ENCODE results near the gene GRM6. TPM values are rescaled to one million over a fixed set of nuclear protein-coding genes. Genes with fewer than 3 reads are reported as not detected.

Gene GRM6
- total RNA-seq, 1 donor from 2014 or later: not detected

DNA sequence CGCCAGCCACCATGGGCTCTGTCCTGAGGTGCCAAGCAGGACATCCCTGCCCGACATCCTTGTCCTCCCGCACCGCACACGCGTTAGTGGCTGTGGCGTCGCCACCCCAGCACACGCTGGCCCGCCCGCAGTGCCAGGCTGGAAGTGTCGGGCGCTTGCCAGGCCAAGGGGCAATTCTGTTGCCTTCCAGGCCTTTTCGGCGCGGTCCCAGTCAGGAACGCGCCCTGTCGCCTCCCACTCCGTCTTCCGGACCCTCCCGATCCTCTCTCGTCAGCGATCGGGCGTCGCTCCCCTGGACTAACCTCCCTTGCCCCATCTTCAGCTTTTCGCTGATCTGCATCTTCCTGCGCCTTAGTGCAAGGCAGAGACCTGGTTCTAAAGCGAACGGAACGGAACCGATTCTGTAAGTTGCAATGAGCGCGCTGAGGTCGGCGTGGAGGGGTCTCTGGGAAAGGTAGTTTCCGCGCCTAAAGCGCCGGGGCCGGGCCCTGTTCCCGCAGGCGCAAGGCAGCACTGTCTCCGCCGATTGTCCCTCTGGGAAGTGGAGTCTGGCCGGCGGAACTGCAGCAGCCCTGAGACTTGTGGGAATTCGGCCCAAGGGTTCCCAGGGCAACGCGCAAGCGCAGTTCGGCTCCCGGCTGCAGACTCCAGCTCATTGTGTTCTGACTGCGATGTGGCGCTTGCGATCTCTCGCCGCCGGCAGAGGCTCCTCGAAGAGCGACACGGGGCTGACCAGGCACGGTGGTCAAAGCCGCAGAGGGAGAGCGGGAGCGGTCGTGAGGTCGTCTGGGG lies 54.4 kb downstream of the GRM6 start, which contains the start of gene ZNF454:
ZNF454 (plus strand) TSS at position 630 of the 792 bp plus-strand sequence. CDS start 1,594 bp downstream, outside the sequence.
- DNase-seq (ENCODE audit: low read depth, low spot score): no peak
- H3K4me3 Mint-ChIP-seq: no peak within 1 kb of the TSS
- peaks cover 5% of the 10 kb centered on the region for H3K27me3 Mint-ChIP-seq (ENCODE audit: low read depth)

DNA sequence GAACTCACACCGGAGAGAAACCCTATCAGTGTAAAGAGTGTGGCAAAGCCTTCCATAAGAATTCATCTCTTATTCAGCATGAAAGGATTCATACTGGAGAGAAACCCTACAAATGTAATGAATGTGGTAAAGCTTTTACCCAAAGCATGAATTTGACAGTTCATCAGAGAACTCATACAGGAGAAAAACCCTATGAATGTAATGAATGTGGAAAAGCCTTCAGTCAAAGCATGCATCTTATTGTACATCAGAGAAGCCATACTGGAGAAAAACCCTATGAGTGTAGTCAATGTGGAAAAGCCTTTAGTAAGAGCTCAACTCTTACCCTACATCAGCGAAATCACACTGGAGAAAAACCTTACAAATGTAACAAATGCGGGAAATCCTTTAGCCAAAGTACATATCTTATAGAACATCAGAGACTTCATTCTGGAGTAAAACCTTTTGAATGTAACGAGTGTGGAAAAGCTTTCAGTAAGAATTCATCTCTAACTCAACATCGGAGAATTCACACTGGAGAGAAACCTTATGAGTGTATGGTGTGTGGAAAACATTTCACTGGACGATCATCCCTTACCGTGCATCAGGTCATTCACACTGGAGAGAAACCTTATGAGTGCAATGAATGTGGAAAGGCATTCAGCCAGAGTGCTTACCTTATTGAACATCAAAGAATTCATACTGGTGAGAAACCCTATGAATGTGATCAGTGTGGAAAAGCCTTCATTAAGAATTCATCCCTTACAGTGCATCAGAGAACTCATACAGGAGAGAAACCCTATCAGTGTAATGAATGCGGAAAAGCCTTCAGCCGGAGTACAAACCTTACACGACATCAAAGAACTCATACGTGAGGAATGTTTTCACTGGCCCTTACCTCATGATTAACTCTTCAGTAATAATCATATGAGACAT lies 63.0 kb downstream of the GRM6 start:
- Mint-ChIP-seq H3K27me3 (ENCODE audit: low read depth) (no peaks in the 10 kb centered on the region), H3K36me3 (ENCODE audit: low read depth) (peaks cover 83% of the 10 kb centered on the region), H3K4me3 (no peak overlapping the region), H3K9me3 (peaks cover 51% of the 10 kb centered on the region), H3K4me1 (no peaks in the 10 kb centered on the region), H3K27ac (ENCODE audit: unreplicated experiment) (no peak overlapping the region)
- no peak for DNase-seq (ENCODE audit: low read depth, low spot score)
- TF ChIP-seq, protein P1, sequence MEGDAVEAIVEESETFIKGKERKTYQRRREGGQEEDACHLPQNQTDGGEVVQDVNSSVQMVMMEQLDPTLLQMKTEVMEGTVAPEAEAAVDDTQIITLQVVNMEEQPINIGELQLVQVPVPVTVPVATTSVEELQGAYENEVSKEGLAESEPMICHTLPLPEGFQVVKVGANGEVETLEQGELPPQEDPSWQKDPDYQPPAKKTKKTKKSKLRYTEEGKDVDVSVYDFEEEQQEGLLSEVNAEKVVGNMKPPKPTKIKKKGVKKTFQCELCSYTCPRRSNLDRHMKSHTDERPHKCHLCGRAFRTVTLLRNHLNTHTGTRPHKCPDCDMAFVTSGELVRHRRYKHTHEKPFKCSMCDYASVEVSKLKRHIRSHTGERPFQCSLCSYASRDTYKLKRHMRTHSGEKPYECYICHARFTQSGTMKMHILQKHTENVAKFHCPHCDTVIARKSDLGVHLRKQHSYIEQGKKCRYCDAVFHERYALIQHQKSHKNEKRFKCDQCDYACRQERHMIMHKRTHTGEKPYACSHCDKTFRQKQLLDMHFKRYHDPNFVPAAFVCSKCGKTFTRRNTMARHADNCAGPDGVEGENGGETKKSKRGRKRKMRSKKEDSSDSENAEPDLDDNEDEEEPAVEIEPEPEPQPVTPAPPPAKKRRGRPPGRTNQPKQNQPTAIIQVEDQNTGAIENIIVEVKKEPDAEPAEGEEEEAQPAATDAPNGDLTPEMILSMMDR (conservative IDR thresholded peaks at IDR 0.05): no peak

More for the DNA sequence above, 54.4 kb downstream of the GRM6 start, which contains the start of gene ZNF454:
- TF ChIP-seq, protein P1 (conservative IDR thresholded peaks at IDR 0.05): no peak
- Mint-ChIP-seq H3K27ac (ENCODE audit: unreplicated experiment) (no peak within 1 kb of the TSS), H3K9me3 (peaks cover 46% of the 10 kb centered on the region), H3K4me1 (no peaks in the 10 kb centered on the region), H3K36me3 (ENCODE audit: low read depth) (peaks cover 46% of the 10 kb centered on the region)

Other genes with a start within 250 kb of the GRM6 start
- 24.8 and 25.9 TPM in 2 replicates for gene ZNF354B, start 135.4 kb downstream of the GRM6 start, total RNA-seq
- 2.9 and 3.4 TPM in 2 replicates for gene ZFP2, start 99.4 kb downstream of the GRM6 start, total RNA-seq
- gene ZNF454, start 54.1 kb downstream of the GRM6 start, total RNA-seq: 0.26 TPM in 1 of 2 replicates, not detected in the other
- gene ZNF879, start 28.5 kb upstream of the GRM6 start, total RNA-seq: 6.6 and 7.4 TPM in 2 replicates
- 11.6 and 12.2 TPM in 2 replicates for gene ZNF354C, start 65.1 kb upstream of the GRM6 start, total RNA-seq